A673 (cell line): Measurements from ENCODE around the gene MARK3. TPM values are rescaled to one million over a fixed set of nuclear protein-coding genes. Genes with fewer than 3 reads are reported as not detected.

Experiments used
- BruUV-seq: library from RNA; stranded (reverse); fragments of 400-500 nt; replicated peaks from 2 replicates; lab custom pipeline; 2021; lab: Mats Ljungman, UMichigan
- CTCF ChIA-PET: fragments of 300-600 bp; sonication (Branson Sonifier 250); formaldehyde crosslinking; loops from one replicate; lab custom pipeline; 2022; ENCODE audit warnings: antibody characterized with exemption; lab: Charles Lee
- POLR2A ChIA-PET: fragments of 300-600 bp; sonication (Branson Sonifier 250); formaldehyde crosslinking; loops from one replicate; lab custom pipeline; 2022; ENCODE audit warnings: antibody characterized with exemption; ENCODE audit not compliant: low non-redundant PET; lab: Charles Lee
- DNase-seq: peaks from one replicate; pipeline ENCODE4 v3.0.0-alpha.2; 2015; ENCODE audit warnings: low spot score
- H3K27ac ChIP-seq: fragments of 200-600 bp; sonication (generic); 2 replicates; pipeline ENCODE4 v1.5.1; 2016; ENCODE audit warnings: mixed run types, low read depth, mild to moderate bottlenecking, mixed read lengths, antibody characterized with exemption, low read length; ENCODE audit not compliant: poor library complexity, severe bottlenecking
- H3K27me3 ChIP-seq: fragments of 200-600 bp; sonication (generic); replicated peaks from 2 replicates; pipeline ENCODE4 v1.6.1; 2017; ENCODE audit warnings: mixed run types, low read depth, mild to moderate bottlenecking, mixed read lengths, antibody characterized with exemption, low read length; ENCODE audit not compliant: insufficient read depth, poor library complexity
- H3K36me3 ChIP-seq: fragments of 200-600 bp; sonication (generic); 2 replicates; pipeline ENCODE4 v1.6.1; 2016; ENCODE audit warnings: mixed run types, mild to moderate bottlenecking, mixed read lengths, antibody characterized with exemption, low read length; ENCODE audit not compliant: insufficient read depth, poor library complexity, severe bottlenecking
- H3K4me1 ChIP-seq: fragments of 200-600 bp; sonication (generic); 2 replicates; pipeline ENCODE4 v1.6.1; 2017; ENCODE audit warnings: mixed run types, mild to moderate bottlenecking, mixed read lengths, antibody characterized with exemption, low read length; ENCODE audit not compliant: insufficient read depth, poor library complexity, severe bottlenecking
- H3K4me3 ChIP-seq: fragments of 200-600 bp; sonication (generic); 2 replicates; pipeline ENCODE4 v1.5.1; 2016; ENCODE audit warnings: low read depth, mixed run types, mild to moderate bottlenecking, mixed read lengths, low read length; ENCODE audit not compliant: poor library complexity, severe bottlenecking
- H3K9me3 ChIP-seq: fragments of 200-600 bp; sonication (generic); 2 replicates; pipeline ENCODE4 v1.6.1; 2016; ENCODE audit warnings: mixed run types, low read depth, mild to moderate bottlenecking, mixed read lengths, antibody characterized with exemption, low read length; ENCODE audit not compliant: poor library complexity, severe bottlenecking
- EZH2 ChIP-seq: fragments of 200-600 bp; sonication (generic); IDR thresholded peaks from 2 replicates; pipeline ENCODE4 v1.6.1; 2017; ENCODE audit warnings: borderline replicate concordance, low read depth, mild to moderate bottlenecking, mixed read lengths, antibody characterized with exemption, low read length; ENCODE audit not compliant: poor library complexity, severe bottlenecking
- intact Hi-C: fragments of 100-400 bp; cut with micrococcal nuclease; formaldehyde crosslinking; loops from one replicate; pipeline ENCODE4 v1.10.0; 2022; ENCODE audit not compliant: unreplicated experiment
- total RNA-seq: library from RNA; stranded (reverse); gene quantifications from 2 replicates; pipeline ENCODE4 v1.2.3, GENCODE V29; 2021
- TF ChIP-seq, protein P1 (sequence below): fragments of 300-800, 200-600 bp; sonication (generic); conservative IDR thresholded peaks from 2 replicates; pipeline ENCODE4 v1.5.1; 2017; ENCODE audit warnings: low read depth, mild to moderate bottlenecking, antibody characterized with exemption, low read length, moderate library complexity, mixed read lengths

Gene MARK3
- total RNA-seq, 1 experiment from 2014 or later: 94.4 TPM

DNA sequence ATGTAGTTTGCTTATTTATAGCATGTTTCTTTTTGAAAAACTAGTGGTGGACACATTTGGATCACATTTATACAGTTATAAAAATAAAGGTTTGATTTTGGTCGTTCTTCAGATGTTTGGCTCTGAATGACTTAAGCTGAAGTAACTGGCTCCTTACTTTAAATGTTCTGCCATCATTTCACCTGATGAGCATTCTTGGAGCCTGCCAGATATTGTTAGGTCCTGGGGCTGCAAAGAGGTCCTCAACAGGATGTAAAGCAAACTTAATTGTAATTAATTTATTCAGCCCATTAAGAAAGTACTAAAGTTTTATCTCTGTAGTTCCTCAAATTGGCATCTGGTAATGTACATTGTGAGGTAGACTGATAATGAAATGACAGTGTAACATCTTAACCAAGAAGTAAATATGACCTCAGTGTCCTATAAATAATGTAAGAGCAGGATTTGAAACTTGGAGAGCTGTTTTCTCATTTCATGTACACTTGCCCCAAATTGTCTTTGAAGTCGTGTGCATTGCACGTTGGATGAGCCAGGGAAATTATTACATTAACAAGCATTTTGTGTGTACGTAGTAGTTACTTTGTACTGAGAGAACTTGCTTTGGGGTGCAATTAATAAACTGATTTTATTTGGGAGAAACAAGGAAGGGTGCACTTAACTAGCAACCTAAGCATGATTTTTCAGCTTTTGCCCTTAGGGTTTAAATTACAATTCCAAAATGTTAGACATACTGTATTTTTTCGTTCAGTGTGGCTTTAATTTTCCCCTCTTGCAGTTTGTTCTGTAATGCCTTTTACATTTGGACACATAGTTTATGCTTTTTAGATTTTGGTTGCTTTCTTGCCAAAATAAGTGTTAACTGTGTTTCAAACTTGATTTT, 43.7 kb upstream of the MARK3 start:
- Histone ChIP-seq H3K27me3 (no peaks in the 10 kb centered on the region), H3K4me1 (peaks cover 3% of the 10 kb centered on the region), H3K9me3 (no peaks in the 10 kb centered on the region), H3K36me3 (peaks cover 86% of the 10 kb centered on the region), H3K27ac (no peak overlapping the region), H3K4me3 (no peak overlapping the region)
- DNase-seq: no peak
- POLR2A ChIA-PET: no interaction called here
- TF ChIP-seq, protein P1, sequence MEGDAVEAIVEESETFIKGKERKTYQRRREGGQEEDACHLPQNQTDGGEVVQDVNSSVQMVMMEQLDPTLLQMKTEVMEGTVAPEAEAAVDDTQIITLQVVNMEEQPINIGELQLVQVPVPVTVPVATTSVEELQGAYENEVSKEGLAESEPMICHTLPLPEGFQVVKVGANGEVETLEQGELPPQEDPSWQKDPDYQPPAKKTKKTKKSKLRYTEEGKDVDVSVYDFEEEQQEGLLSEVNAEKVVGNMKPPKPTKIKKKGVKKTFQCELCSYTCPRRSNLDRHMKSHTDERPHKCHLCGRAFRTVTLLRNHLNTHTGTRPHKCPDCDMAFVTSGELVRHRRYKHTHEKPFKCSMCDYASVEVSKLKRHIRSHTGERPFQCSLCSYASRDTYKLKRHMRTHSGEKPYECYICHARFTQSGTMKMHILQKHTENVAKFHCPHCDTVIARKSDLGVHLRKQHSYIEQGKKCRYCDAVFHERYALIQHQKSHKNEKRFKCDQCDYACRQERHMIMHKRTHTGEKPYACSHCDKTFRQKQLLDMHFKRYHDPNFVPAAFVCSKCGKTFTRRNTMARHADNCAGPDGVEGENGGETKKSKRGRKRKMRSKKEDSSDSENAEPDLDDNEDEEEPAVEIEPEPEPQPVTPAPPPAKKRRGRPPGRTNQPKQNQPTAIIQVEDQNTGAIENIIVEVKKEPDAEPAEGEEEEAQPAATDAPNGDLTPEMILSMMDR: no peak
- TF ChIP-seq EZH2: no peak
- intact Hi-C loops: no loop called here
- CTCF ChIA-PET: no interaction called here
- no TSS peak for BruUV-seq

DNA sequence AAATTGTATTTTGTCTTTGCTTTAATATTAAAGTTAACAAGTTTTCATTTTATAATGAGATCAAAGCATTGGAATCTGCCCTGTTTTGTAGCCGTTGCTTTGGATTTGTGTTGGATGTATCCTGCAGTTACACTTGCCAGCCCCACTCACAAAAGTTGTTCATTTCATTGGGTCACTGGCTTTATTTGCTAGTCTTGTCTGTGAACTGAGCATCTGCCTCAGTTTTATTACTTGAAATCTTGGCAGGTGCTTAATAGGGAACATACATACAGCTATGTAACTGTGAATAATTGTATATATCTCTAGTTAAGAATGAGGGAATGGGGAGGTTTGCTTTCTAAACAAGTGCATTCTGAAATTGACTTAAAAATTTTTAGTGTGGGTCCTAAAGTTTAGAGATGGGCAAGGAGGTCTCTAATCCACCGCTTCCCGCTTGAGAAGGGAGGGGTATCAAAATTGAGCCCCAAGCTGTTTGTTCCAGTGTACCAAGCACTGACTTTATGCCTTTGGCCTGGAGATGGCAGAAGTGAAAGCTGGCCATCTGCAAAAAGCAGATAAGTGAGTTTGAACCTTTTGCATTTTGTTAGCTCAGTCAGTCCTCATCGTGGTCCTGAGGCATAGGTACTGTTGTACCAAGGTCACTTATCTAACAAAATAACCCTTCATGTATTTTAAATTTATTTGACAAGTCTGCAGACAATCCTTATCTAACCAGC, 41.9 kb upstream of the MARK3 start:
- no peak for DNase-seq
- ChIA-PET POLR2A (interaction anchor here (0.7 to 0.8 kb wide), 3 partner anchors 8 to 584 kb away, joined by 3 read pairs; partner anchors contain the start of gene EIF5), CTCF (no interaction called here)
- intact Hi-C loops: no loop called here
- no peaks in the 10 kb centered on the region for H3K9me3 ChIP-seq
- no TSS peak for BruUV-seq
- peaks cover 3% of the 10 kb centered on the region for H3K4me1 ChIP-seq
- no peak overlapping the region for H3K4me3 ChIP-seq
- H3K27me3 ChIP-seq: no peaks in the 10 kb centered on the region
- peaks cover 68% of the 10 kb centered on the region for H3K36me3 ChIP-seq
- TF ChIP-seq, protein P1: no peak
- no peak for TF ChIP-seq EZH2
- no peak overlapping the region for H3K27ac ChIP-seq

DNA sequence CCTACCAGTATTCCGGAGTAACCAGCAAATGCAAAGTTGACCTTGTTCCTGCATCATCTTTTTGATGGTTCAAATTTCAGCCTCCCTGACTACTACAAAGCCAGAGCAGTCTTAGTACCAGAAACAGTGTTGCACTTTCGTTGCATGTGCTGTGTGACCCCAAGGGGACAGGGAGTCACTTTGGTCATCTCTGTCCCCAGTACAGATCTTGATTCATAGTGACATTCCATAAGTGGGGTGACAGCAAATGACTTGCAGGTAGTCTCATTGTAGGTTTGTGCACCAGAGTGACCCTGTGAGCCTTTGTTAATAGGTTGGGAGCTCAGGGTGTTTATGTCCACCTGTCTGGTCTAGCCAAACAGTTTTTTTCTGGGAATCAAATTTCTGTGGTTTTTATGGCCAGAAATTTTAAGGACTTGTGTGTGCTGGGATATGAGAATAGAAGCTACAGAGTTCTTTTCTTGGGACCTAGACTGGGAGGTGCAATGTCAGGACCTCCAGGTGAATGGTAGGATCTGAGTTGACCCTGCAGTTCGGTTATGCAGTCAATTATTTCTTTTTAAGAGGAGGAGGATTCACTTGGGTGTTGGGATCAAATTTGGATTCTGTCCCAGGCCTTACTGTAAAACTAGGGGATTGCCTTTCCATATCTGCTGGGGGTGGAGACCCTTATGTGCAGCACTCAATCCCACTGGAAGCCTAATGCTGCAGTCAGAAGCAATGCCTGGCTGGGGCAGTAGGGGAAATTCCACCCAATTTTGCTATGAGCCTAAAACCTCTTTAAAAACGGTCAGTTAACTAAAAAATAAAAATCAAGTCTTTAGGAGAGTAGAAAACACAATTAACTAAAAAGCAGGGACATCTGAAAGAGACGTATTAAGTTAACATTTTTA, 41.1 kb upstream of the MARK3 start:
- no peaks in the 10 kb centered on the region for H3K9me3 ChIP-seq
- POLR2A ChIA-PET: interaction anchor here (0.5 to 0.8 kb wide), 4 partner anchors 9 to 585 kb away, joined by 3 to 5 read pairs (median 3); partner anchors contain the start of gene EIF5
- intact Hi-C loops: no loop called here
- no peak for DNase-seq
- H3K4me1 ChIP-seq: peaks cover 3% of the 10 kb centered on the region
- no peak overlapping the region for H3K4me3 ChIP-seq
- no TSS peak for BruUV-seq
- H3K27ac ChIP-seq: no peak overlapping the region
- H3K27me3 ChIP-seq: no peaks in the 10 kb centered on the region
- CTCF ChIA-PET: no interaction called here
- TF ChIP-seq, protein P1: no peak
- TF ChIP-seq EZH2: no peak
- peaks cover 60% of the 10 kb centered on the region for H3K36me3 ChIP-seq
